OCI-LY1 (cell line): Measurements from ENCODE around the gene PRKCB.

Source experiments
- H2AFZ ChIP-seq: fragments of 200-600 bp; sonication (generic), shearing (Covaris generic); 2 replicates; pipeline ENCODE4 v1.6.0; 2014; ENCODE audit warnings: antibody characterized with exemption, mild to moderate bottlenecking, low read length
- H3F3A ChIP-seq: fragments of 200-600 bp; sonication (generic), shearing (Covaris generic); 2 replicates; pipeline ENCODE4 v1.6.0; 2014; ENCODE audit warnings: mild to moderate bottlenecking, antibody characterized with exemption, low read length, moderate library complexity; ENCODE audit not compliant: insufficient read depth
- H3K27ac ChIP-seq: fragments of 200-600 bp; sonication (generic); 2 replicates; pipeline ENCODE4 v1.5.1; 2014; ENCODE audit warnings: low read length, mixed run types, mild to moderate bottlenecking, low read depth; ENCODE audit not compliant: poor library complexity, severe bottlenecking
- H3K27me3 ChIP-seq: fragments of 200-600 bp; sonication (generic); 2 replicates; pipeline ENCODE4 v1.6.0; 2014; ENCODE audit warnings: antibody characterized with exemption, mild to moderate bottlenecking, low read length, moderate library complexity; ENCODE audit not compliant: insufficient read depth
- H3K36me3 ChIP-seq: fragments of 200-600 bp; sonication (generic); 2 replicates; pipeline ENCODE4 v1.6.1; 2014; ENCODE audit warnings: mild to moderate bottlenecking, antibody characterized with exemption, low read length, moderate library complexity, mixed read lengths; ENCODE audit not compliant: insufficient read depth
- H3K4me1 ChIP-seq: fragments of 200-600 bp; sonication (generic); 2 replicates; pipeline ENCODE4 v1.5.1; 2014; ENCODE audit warnings: mild to moderate bottlenecking, low read length, moderate library complexity; ENCODE audit not compliant: insufficient read depth, severe bottlenecking
- H3K4me2 ChIP-seq: fragments of 200-600 bp; sonication (generic), shearing (Covaris generic); 2 replicates; pipeline ENCODE4 v1.6.1; 2014; ENCODE audit warnings: low read length
- H3K4me3 ChIP-seq: fragments of 200-600 bp; sonication (generic); 2 replicates; pipeline ENCODE4 v1.5.1; 2014; ENCODE audit warnings: low read length, low read depth, mild to moderate bottlenecking, mixed read lengths; ENCODE audit not compliant: poor library complexity, severe bottlenecking
- H3K79me2 ChIP-seq: fragments of 200-600 bp; shearing (Covaris generic); 2 replicates; pipeline ENCODE4 v1.6.1; 2016; ENCODE audit warnings: mixed run types, low read length, mixed read lengths; ENCODE audit not compliant: insufficient read depth
- H3K9ac ChIP-seq: fragments of 200-600 bp; sonication (generic), shearing (Covaris generic); 2 replicates; pipeline ENCODE4 v1.6.1; 2014; ENCODE audit warnings: mild to moderate bottlenecking, low read length, mixed read lengths
- H3K9me2 ChIP-seq: fragments of 200-600 bp; sonication (generic), shearing (Covaris generic); 2 replicates; pipeline ENCODE4 v1.6.1; 2014; ENCODE audit warnings: low read depth, mild to moderate bottlenecking, low read length, mixed read lengths
- H3K9me3 ChIP-seq: fragments of 200-600 bp; shearing (Covaris generic); 2 replicates; pipeline ENCODE4 v1.6.1; 2014; ENCODE audit warnings: low read length, mixed read lengths
- H4K20me1 ChIP-seq: fragments of 200-600 bp; sonication (generic), shearing (Covaris generic); 2 replicates; pipeline ENCODE4 v1.6.0; 2016; ENCODE audit warnings: mild to moderate bottlenecking, low read length; ENCODE audit not compliant: insufficient read depth
- EZH2 ChIP-seq: fragments of 200-600 bp; sonication (generic), shearing (Covaris generic); IDR thresholded peaks from 2 replicates; pipeline ENCODE4 v1.8.0; 2017; ENCODE audit warnings: borderline replicate concordance, mixed run types, mild to moderate bottlenecking, antibody characterized with exemption, low read length, moderate library complexity, mixed read lengths
- TF ChIP-seq, protein P1 (sequence below): fragments of 200-600 bp; sonication (generic), shearing (Covaris generic); IDR thresholded peaks from 2 replicates; pipeline ENCODE4 v1.5.1; 2017; ENCODE audit warnings: mild to moderate bottlenecking, antibody characterized with exemption, low read length, moderate library complexity, mixed read lengths

PRKCB gene

DNA sequence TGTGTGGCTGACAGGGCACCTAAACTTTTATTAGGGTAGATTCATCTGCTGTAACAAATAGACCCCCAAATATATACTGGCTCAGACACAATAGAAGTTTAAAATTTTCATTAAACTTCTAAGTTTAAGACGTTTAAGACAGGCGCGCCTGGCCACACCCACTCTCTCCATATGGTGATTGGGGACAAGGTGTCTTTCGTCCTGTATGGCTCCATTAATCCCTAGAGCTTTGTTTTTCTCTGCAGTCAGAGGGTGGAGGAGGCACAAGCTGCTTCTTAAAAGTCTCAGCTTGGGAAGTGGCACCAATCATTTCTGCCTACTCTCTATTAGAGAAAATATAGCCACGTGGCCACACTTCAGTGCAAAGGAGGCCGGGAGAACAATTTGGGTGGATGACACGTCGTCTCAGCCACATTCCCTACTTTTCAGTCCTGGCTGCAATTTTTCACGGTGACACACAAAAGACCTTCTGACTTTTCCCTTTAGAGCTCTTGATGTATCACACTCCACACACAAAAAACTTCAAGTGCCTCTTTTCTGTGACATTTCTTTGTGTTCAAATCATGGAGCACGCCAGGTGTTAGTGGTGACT lies 294.8 kb downstream of the PRKCB start:
- Histone ChIP-seq H3K4me3 (no peak overlapping the region), H3K27me3 (no peaks in the 10 kb centered on the region), H3K79me2 (no peaks in the 10 kb centered on the region), H3K9ac (no peak overlapping the region), H2AFZ (no peak overlapping the region), H3K9me2 (no peaks in the 10 kb centered on the region), H3K36me3 (no peaks in the 10 kb centered on the region), H3K4me1 (no peaks in the 10 kb centered on the region), H4K20me1 (no peaks in the 10 kb centered on the region), H3F3A (no peaks in the 10 kb centered on the region), H3K9me3 (no peaks in the 10 kb centered on the region), H3K4me2 (no peak overlapping the region), H3K27ac (no peak overlapping the region)
- TF ChIP-seq, protein P1, sequence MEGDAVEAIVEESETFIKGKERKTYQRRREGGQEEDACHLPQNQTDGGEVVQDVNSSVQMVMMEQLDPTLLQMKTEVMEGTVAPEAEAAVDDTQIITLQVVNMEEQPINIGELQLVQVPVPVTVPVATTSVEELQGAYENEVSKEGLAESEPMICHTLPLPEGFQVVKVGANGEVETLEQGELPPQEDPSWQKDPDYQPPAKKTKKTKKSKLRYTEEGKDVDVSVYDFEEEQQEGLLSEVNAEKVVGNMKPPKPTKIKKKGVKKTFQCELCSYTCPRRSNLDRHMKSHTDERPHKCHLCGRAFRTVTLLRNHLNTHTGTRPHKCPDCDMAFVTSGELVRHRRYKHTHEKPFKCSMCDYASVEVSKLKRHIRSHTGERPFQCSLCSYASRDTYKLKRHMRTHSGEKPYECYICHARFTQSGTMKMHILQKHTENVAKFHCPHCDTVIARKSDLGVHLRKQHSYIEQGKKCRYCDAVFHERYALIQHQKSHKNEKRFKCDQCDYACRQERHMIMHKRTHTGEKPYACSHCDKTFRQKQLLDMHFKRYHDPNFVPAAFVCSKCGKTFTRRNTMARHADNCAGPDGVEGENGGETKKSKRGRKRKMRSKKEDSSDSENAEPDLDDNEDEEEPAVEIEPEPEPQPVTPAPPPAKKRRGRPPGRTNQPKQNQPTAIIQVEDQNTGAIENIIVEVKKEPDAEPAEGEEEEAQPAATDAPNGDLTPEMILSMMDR = no peak
- TF ChIP-seq EZH2 = no peak

- Histone ChIP-seq H3K4me2 (no peak overlapping the region), H2AFZ (no peak overlapping the region), H3K9me3 (no peaks in the 10 kb centered on the region), H3K9ac (no peak overlapping the region), H3K4me1 (no peaks in the 10 kb centered on the region), H3K27me3 (no peaks in the 10 kb centered on the region), H4K20me1 (no peaks in the 10 kb centered on the region), H3K9me2 (no peaks in the 10 kb centered on the region), H3K27ac (no peak overlapping the region), H3F3A (no peaks in the 10 kb centered on the region), H3K4me3 (no peak overlapping the region), H3K36me3 (no peaks in the 10 kb centered on the region), H3K79me2 (no peaks in the 10 kb centered on the region)
- TF ChIP-seq, protein P1 = no peak
- TF ChIP-seq EZH2 = no peak
Observed at GRCh38 chr16:24131294-24131693, 295.5 kb downstream of the PRKCB start.

DNA sequence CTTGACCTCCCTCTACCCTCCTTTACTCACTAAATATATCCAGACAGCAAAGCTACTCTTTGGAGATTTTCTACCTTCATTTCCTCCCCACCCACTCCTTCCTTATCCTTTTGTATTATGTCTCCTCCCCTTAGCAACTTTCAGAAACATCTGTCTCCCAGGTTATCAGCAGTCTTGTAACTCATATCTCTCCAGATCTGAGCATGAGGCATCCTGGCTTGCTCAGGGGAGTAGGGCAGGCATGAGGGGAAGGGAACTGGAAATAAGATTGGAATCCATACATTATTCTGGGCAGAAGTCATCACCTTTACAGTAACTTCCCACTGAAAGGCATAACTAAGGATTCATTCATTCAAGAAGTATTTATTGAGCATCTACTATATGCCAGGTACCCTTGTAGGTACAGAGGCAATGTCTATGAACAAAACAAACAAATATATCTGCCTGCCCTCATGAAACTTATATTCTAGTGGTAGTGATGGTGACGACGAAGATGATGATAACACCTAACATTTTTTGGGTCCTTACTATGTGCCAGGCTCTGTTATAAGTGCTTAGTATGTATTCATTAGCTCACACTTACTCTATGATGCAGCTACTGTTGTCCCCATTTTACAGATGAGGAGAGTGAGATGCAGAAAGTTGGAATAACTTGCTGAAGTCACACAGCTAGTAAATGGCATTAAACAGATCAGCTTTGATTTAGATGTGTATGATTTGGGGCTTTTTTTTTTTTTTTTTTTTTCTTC lies 296.4 kb downstream of the PRKCB start:
- no peak for TF ChIP-seq EZH2
- TF ChIP-seq, protein P1 = no peak
- H3K4me2 ChIP-seq = no peak overlapping the region
- H3K4me1 ChIP-seq = no peaks in the 10 kb centered on the region
- H3K36me3 ChIP-seq = no peaks in the 10 kb centered on the region
- no peaks in the 10 kb centered on the region for H3K9me3 ChIP-seq
- no peak overlapping the region for H2AFZ ChIP-seq
- H3F3A ChIP-seq = no peaks in the 10 kb centered on the region
- no peak overlapping the region for H3K9ac ChIP-seq
- no peaks in the 10 kb centered on the region for H4K20me1 ChIP-seq
- H3K4me3 ChIP-seq = no peak overlapping the region
- H3K9me2 ChIP-seq = no peaks in the 10 kb centered on the region
- H3K27me3 ChIP-seq = no peaks in the 10 kb centered on the region
- H3K79me2 ChIP-seq = no peaks in the 10 kb centered on the region
- no peak overlapping the region for H3K27ac ChIP-seq
